ENCODE data around the gene ZFHX3.

Gene ZFHX3

GRCh38 chr16:72956124-72957064 lies 91.5 kb downstream of the ZFHX3 start:
- no peak for DNase-seq (ENCODE audit: low read depth in 2 of 2)

GRCh38 chr16:72952811-72953271 lies 95.1 kb downstream of the ZFHX3 start:
- no peak for DNase-seq (ENCODE audit: low read depth in 2 of 2)

GRCh38 chr16:72952404-72952803 lies 95.5 kb downstream of the ZFHX3 start:
- no peak for DNase-seq (ENCODE audit: low read depth in 2 of 2)

- no peak for DNase-seq (ENCODE audit: low read depth in 2 of 2)
Measured at GRCh38 chr16:72951916-72952315, 96.0 kb downstream of the ZFHX3 start.

GRCh38 chr16:72950669-72951068 lies 97.3 kb downstream of the ZFHX3 start:
- DNase-seq (ENCODE audit: low read depth in 2 of 2): no peak

GRCh38 chr16:72948238-72948829 lies 99.6 kb downstream of the ZFHX3 start:
- DNase-seq (ENCODE audit: low read depth in 2 of 2): no peak

- DNase-seq (ENCODE audit: low read depth in 2 of 2): no peak
Measured at GRCh38 chr16:72947379-72948237, 100.3 kb downstream of the ZFHX3 start.

- no peak for DNase-seq (ENCODE audit: low read depth in 2 of 2)
Measured at GRCh38 chr16:72946474-72947194, 101.3 kb downstream of the ZFHX3 start.

GRCh38 chr16:72946063-72946462 lies 101.9 kb downstream of the ZFHX3 start:
- no peak for DNase-seq (ENCODE audit: low read depth in 2 of 2)

- DNase-seq (ENCODE audit: low read depth in 2 of 2): no peak
Measured at GRCh38 chr16:72945611-72946010, 102.3 kb downstream of the ZFHX3 start.

- no peak for DNase-seq (ENCODE audit: low read depth in 2 of 2)
Measured at GRCh38 chr16:72944757-72945485, 103.0 kb downstream of the ZFHX3 start.

GRCh38 chr16:72942021-72942420 lies 105.9 kb downstream of the ZFHX3 start:
- no peak for DNase-seq (ENCODE audit: low read depth in 2 of 2)

GRCh38 chr16:72940886-72941285 lies 107.0 kb downstream of the ZFHX3 start:
- DNase-seq (ENCODE audit: low read depth in 2 of 2): no peak

GRCh38 chr16:72939247-72939646 lies 108.7 kb downstream of the ZFHX3 start:
- DNase-seq (ENCODE audit: low read depth in 2 of 2): no peak

GRCh38 chr16:72938795-72939164 lies 109.1 kb downstream of the ZFHX3 start:
- no peak for DNase-seq (ENCODE audit: low read depth in 2 of 2)

GRCh38 chr16:72937916-72938794 lies 109.8 kb downstream of the ZFHX3 start:
- DNase-seq (ENCODE audit: low read depth in 2 of 2): no peak

- no peak for DNase-seq (ENCODE audit: low read depth in 2 of 2)
Measured at GRCh38 chr16:72937360-72937759, 110.6 kb downstream of the ZFHX3 start.

GRCh38 chr16:72936408-72936807 lies 111.5 kb downstream of the ZFHX3 start:
- DNase-seq (ENCODE audit: low read depth in 2 of 2): no peak

- no peak for DNase-seq (ENCODE audit: low read depth in 2 of 2)
Measured at GRCh38 chr16:72935896-72936295, 112.0 kb downstream of the ZFHX3 start.
